SH-SY5Y (cell line): ENCODE results near the gene C17orf100.

Source experiments
- GATA2 ChIP-seq: IDR thresholded peaks from 2 replicates; pipeline ENCODE4 v1.6.1; 2011; ENCODE audit warnings: mild to moderate bottlenecking, low read depth, low read length
- GATA3 ChIP-seq: IDR thresholded peaks from 2 replicates; pipeline ENCODE4 v1.6.1; 2011; ENCODE audit warnings: low read depth, mild to moderate bottlenecking, low read length, moderate library complexity

DNA sequence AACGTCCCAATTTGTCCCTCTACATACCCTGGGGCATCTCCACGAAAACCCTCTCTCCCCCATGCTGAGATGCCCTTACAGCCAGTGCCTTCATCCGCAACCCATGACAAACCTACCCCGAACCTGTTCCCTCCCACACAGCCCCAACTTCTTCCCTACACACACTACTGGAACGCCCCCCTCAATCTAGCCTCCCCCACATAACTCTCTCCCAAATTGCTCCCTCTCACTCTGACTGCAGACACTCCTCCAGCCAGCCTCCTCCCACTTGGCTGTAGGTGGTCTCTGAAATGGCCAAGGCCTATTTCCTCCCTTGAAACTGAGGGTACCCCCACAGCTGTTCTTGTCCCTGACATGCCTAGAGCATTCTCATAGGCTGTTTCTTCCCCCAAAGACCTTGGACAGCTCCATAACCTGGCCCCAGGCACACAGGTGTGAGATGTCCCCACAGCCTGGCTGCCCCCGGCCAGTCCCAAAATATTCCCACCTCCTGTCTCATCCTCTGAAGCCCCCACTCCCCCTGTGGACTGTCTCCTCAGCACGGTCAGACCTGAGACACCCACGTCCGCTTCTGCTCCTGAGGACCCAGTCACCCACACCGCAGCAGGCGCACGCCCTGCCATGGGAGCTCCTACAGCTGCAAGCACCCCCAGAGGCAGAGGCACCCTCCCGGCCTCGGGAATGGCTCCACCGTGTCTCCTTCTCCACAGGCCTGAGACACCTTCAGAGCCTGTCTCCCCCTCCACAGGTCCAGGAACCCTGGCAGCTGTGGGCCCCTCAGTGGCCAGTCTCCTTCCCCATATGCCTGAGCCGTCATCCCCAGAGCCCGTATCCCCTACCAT is 14.7 kb upstream of the C17orf100 start:
- TF ChIP-seq GATA2 (no peak), GATA3 (no peak)
